ENCODE results near the gene IGF2R. TPM values are rescaled to one million over a fixed set of nuclear protein-coding genes. Genes with fewer than 3 reads are reported as not detected.

IGF2R gene
- total and polyA plus RNA-seq, 2 donors (not counting 1 experiment from before 2014, with no cell fraction given) = 9.5 to 53.3 TPM

DNA sequence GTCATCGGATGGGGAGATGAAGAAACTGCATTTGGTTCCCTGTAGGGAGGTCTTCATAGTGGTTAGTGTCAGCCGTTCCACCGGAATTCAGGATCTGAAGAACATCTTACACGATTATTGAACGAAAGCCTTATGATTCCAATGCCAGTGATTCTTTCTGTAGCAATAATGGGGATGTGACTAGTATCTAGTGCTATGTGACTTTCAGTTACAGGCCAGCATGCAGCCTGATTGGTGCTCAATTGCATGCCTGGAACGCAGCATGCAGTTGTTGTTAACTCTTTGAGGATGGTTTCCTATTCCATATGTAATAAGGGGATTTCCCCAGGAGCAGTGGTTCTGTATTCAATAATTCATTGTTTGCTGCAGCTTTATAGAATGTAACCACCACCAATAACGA is 81.1 kb downstream of the IGF2R start:
- POLR2A ChIA-PET = no interaction called here
- H3K27ac Mint-ChIP-seq = no peak overlapping the region
- no peak overlapping the region for H3K9ac ChIP-seq (ENCODE audit: low read length)
- peaks cover 5 to 80% of the 10 kb centered on the region in 2 experiments for H3K36me3 ChIP-seq (replicated peaks in 1 of 2; ENCODE audit: control extremely low read depth in 1 of 2, control insufficient read depth in 1 of 2, extremely low read depth in 1 of 2, insufficient read depth in 2 of 2, low read length in 1 of 2)
- no peak overlapping the region for H3K4me3 ChIP-seq (ENCODE audit: control extremely low read depth in 1 of 5, extremely low read depth in 1 of 5, insufficient read depth in 1 of 5, low read depth in 2 of 5, low read length in 4 of 5)
- no peaks in the 10 kb centered on the region for H3K9me3 ChIP-seq (ENCODE audit: control extremely low read depth in 1 of 3, control insufficient read depth in 2 of 3, insufficient read depth in 1 of 3, low read length in 2 of 3)
- no peaks in the 10 kb centered on the region for H4K20me1 ChIP-seq (ENCODE audit: control insufficient read depth, insufficient read depth, low read length, poor library complexity, severe bottlenecking)
- ATAC-seq (ENCODE audit: low read depth) = no peak
- no peaks in the 10 kb centered on the region for H3K79me2 ChIP-seq (ENCODE audit: control insufficient read depth, insufficient read depth, low read length)
- no peaks in the 10 kb centered on the region for H3K27me3 ChIP-seq (replicated peaks in 1 of 4; ENCODE audit: control extremely low read depth in 1 of 4, control insufficient read depth in 3 of 4, insufficient read depth in 4 of 4, low read length in 3 of 4)
- H3K4me1 Mint-ChIP-seq = no peaks in the 10 kb centered on the region
- DNase-seq = no peak
- H2AFZ ChIP-seq (ENCODE audit: insufficient read depth, low read depth, low read length, poor library complexity, severe bottlenecking) = no peak overlapping the region
- H3K4me1 ChIP-seq (ENCODE audit: control insufficient read depth in 2 of 2, insufficient read depth in 2 of 2, low read length in 2 of 2) = no peaks in the 10 kb centered on the region
- no peak overlapping the region for H3K27ac ChIP-seq (ENCODE audit: low read length in 2 of 2)
- H3K27me3 Mint-ChIP-seq = no peaks in the 10 kb centered on the region
- H3K9me3 Mint-ChIP-seq (ENCODE audit: insufficient read depth) = no peaks in the 10 kb centered on the region
- WGBS (ENCODE audit: insufficient coverage) = 99% methylated on average over 6 of the region's 7 CpGs
- CTCF ChIA-PET = no interaction called here
- H3K4me3 Mint-ChIP-seq = no peak overlapping the region
- intact Hi-C loops (cut with micrococcal nuclease) = no loop called here
- TF ChIP-seq EZH2 (IDR thresholded peaks at IDR 0.05; ENCODE audit: borderline replicate concordance, insufficient read depth, low read depth, low read length, poor library complexity, severe bottlenecking) = no peak
- TF ChIP-seq, protein P1, sequence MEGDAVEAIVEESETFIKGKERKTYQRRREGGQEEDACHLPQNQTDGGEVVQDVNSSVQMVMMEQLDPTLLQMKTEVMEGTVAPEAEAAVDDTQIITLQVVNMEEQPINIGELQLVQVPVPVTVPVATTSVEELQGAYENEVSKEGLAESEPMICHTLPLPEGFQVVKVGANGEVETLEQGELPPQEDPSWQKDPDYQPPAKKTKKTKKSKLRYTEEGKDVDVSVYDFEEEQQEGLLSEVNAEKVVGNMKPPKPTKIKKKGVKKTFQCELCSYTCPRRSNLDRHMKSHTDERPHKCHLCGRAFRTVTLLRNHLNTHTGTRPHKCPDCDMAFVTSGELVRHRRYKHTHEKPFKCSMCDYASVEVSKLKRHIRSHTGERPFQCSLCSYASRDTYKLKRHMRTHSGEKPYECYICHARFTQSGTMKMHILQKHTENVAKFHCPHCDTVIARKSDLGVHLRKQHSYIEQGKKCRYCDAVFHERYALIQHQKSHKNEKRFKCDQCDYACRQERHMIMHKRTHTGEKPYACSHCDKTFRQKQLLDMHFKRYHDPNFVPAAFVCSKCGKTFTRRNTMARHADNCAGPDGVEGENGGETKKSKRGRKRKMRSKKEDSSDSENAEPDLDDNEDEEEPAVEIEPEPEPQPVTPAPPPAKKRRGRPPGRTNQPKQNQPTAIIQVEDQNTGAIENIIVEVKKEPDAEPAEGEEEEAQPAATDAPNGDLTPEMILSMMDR (IDR thresholded peaks at IDR 0.05) = no peak
- H3K4me2 ChIP-seq (replicated peaks; ENCODE audit: low read depth, low read length, poor library complexity, severe bottlenecking) = no peak overlapping the region

DNA sequence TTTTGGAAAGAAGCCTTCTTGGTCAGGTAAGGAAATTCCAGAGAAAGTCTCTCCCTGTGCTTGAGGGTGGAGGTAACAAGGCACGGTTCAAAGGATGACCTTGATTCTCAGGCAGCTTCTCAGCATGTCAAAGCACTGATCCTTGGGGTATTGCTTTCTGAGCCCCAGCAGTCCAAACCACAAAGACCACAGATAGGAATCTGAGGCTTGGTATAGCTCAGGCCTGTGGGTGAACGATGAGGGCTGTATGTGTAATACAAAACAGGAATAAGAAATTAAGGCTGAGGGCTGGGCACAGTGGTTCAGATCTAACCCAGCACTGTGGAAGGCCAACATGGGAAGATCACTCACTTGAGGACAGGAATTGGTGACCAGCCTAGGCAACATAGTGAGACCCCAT is 82.5 kb downstream of the IGF2R start:
- ATAC-seq (ENCODE audit: low read depth) (no peak), DNase-seq (no peak)
- no peak overlapping the region for H3K27ac ChIP-seq (ENCODE audit: low read length in 2 of 2)
- no peak overlapping the region for H3K4me2 ChIP-seq (replicated peaks; ENCODE audit: low read depth, low read length, poor library complexity, severe bottlenecking)
- no peaks in the 10 kb centered on the region for H3K9me3 ChIP-seq (ENCODE audit: control extremely low read depth in 1 of 3, control insufficient read depth in 2 of 3, insufficient read depth in 1 of 3, low read length in 2 of 3)
- H3K4me3 ChIP-seq (ENCODE audit: control extremely low read depth in 1 of 5, extremely low read depth in 1 of 5, insufficient read depth in 1 of 5, low read depth in 2 of 5, low read length in 4 of 5) = no peak overlapping the region
- Mint-ChIP-seq H3K9me3 (ENCODE audit: insufficient read depth) (no peaks in the 10 kb centered on the region), H3K27me3 (no peaks in the 10 kb centered on the region), H3K4me1 (no peaks in the 10 kb centered on the region), H3K4me3 (no peak overlapping the region), H3K27ac (no peak overlapping the region)
- H3K27me3 ChIP-seq (replicated peaks in 1 of 4; ENCODE audit: control extremely low read depth in 1 of 4, control insufficient read depth in 3 of 4, insufficient read depth in 4 of 4, low read length in 3 of 4) = no peaks in the 10 kb centered on the region
- H3K36me3 ChIP-seq (replicated peaks in 1 of 2; ENCODE audit: control extremely low read depth in 1 of 2, control insufficient read depth in 1 of 2, extremely low read depth in 1 of 2, insufficient read depth in 2 of 2, low read length in 1 of 2) = peaks cover 7 to 78% of the 10 kb centered on the region in 2 experiments
- no peaks in the 10 kb centered on the region for H3K79me2 ChIP-seq (ENCODE audit: control insufficient read depth, insufficient read depth, low read length)
- TF ChIP-seq, protein P1 (IDR thresholded peaks at IDR 0.05) = no peak
- TF ChIP-seq EZH2 (IDR thresholded peaks at IDR 0.05; ENCODE audit: borderline replicate concordance, insufficient read depth, low read depth, low read length, poor library complexity, severe bottlenecking) = no peak
- no peaks in the 10 kb centered on the region for H3K4me1 ChIP-seq (ENCODE audit: control insufficient read depth in 2 of 2, insufficient read depth in 2 of 2, low read length in 2 of 2)
- ChIA-PET POLR2A (no interaction called here), CTCF (no interaction called here)
- 40% methylated on average over 1 of the region's 2 CpGs for WGBS (ENCODE audit: insufficient coverage)
- H2AFZ ChIP-seq (ENCODE audit: insufficient read depth, low read depth, low read length, poor library complexity, severe bottlenecking) = no peak overlapping the region
- no peak overlapping the region for H3K9ac ChIP-seq (ENCODE audit: low read length)
- no peaks in the 10 kb centered on the region for H4K20me1 ChIP-seq (ENCODE audit: control insufficient read depth, insufficient read depth, low read length, poor library complexity, severe bottlenecking)
- intact Hi-C loops (cut with micrococcal nuclease) = no loop called here
